HUDEP-2 (cell line): ENCODE measurements around the gene MB21D2.

Experiments
- DNase-seq, 76 experiments: peaks; one replicate each; lab custom pipeline; 2025; ENCODE audit not compliant: unreplicated experiment in 76 of 76; lab: John Stamatoyannopoulos, UW

Gene MB21D2

DNA sequence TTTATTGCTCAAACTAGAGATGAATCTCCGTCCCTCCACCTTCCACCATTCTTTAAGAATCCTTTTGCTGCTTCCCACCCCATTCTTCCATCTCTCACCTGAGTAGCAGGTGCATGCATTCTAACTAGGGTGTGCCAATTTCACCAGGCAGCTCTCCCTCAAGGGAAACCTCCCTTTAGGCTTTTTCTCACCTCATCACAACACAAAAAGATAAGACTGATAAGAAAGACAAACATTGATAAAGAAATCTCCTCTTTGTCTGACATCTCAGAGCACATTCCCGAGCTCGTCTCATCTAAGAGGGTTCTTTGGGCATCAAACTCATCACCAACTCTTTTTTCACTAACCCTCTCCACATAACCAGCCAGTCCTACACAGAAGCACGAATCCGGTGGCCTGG, 23.0 kb downstream of the MB21D2 start:
- no peak for DNase-seq

- DNase-seq = no peak
Measured at GRCh38 chr3:192892981-192893700, 24.5 kb downstream of the MB21D2 start.

DNA sequence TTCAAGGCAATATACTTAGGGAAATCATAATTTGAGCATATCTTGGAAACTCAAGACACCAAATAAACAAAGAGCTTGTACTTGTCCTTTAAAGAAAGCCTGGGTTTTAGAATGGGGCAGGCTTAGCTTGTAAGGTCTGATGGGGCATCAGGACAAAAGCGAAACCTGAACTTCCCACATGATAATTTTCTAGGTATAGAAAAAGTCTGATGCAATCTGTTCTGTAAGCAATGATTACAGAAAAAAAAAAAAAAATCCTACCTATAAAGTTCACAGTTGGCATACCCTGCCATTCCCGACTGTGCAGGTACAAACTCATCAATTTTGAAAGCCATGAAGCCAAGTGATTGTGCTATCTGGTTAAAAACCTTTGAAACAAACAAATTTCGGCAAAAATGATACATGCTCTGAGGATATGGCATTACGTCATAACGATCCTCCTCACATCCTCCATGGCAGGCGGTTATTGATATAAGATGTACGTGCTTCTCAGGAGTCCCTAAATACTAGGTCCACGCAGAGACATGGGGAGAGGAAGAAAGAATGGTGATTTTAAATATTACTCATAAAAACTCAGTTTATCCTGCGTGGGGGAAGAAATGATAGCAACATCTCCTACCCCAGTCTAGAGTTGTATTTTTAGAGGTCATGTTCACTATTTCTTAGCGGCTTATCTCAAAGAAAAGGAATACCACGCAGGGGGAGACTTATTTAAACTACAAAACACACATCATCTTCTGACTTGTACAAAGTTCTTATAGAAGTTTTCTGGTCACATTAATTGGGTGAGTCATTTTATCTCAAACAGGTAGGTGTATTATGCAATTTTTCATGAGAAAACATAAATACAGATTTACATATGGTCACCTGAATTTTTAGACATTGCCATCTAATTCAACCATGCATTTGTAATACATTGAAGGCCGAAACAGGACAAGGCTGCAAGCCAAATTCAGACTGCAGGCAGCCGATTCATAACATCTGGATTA, 27.0 kb downstream of the MB21D2 start:
- no peak for DNase-seq

- DNase-seq = no peak
Measured at GRCh38 chr3:192889679-192890078, 28.0 kb downstream of the MB21D2 start.

DNA sequence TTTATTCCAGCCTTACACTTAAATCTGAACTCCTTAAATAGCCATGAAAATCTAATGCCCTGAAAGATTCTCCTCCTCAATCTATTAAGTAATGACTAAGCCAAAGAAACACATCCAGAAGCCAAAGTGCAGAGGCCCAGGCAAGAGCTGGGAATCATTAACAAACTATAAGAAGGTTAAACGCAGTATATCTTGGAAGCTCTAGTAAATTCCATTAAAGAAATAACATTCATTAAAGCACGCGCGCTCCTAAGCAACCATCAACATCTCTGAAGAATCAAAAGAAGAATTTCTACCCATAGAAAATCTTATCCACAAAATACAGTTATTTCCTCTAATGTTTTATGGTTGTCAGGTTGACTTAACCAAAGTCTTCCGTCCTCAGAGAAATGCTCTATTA, 29.5 kb downstream of the MB21D2 start:
- no peak for DNase-seq

DNA sequence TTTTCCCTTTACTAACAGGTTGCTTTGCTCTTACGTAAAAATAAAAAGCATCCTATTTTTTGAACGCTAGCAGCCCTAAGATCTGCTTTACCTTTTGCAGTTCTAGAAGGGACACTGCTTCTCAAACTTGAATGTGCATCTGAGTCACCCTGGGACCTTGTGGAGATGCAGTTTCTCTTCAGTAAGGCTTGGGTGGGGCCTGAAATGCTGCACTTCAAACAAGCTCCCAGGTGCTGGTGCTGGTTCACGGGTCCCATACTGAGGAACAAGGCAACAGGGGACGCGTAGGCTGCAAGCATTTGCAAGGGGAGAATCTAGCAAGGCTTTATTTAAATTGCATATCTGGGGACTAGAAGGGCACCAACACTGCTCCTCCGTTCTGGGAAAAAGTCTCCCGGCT, 30.0 kb downstream of the MB21D2 start:
- no peak for DNase-seq

GRCh38 chr3:192887047-192887446, 30.6 kb downstream of the MB21D2 start:
- DNase-seq = no peak

- DNase-seq = no peak
Measured at GRCh38 chr3:192884777-192885773, 32.6 kb downstream of the MB21D2 start.

DNA sequence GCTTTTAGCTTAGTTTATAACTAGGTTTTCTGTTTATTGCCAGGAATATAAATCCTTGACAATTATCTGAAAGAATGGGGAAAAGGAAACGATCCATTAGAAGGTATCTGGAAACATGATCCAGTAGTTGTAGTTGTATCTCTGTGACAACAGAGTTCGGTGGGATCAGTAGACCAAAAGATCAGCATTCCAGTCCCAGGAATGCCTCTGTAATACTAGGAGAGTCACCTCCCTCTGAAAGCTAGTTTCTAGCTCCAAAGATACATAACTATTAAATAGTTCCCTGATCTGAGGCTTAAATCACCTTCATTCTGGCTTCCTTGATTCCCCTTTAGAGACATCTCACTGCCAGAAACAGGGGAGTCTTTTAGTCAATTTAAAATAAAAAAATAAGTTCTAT, 34.1 kb downstream of the MB21D2 start:
- no peak for DNase-seq

GRCh38 chr3:192881159-192881786, 36.4 kb downstream of the MB21D2 start:
- DNase-seq = no peak

GRCh38 chr3:192880313-192880712, 37.3 kb downstream of the MB21D2 start:
- DNase-seq = no peak

DNA sequence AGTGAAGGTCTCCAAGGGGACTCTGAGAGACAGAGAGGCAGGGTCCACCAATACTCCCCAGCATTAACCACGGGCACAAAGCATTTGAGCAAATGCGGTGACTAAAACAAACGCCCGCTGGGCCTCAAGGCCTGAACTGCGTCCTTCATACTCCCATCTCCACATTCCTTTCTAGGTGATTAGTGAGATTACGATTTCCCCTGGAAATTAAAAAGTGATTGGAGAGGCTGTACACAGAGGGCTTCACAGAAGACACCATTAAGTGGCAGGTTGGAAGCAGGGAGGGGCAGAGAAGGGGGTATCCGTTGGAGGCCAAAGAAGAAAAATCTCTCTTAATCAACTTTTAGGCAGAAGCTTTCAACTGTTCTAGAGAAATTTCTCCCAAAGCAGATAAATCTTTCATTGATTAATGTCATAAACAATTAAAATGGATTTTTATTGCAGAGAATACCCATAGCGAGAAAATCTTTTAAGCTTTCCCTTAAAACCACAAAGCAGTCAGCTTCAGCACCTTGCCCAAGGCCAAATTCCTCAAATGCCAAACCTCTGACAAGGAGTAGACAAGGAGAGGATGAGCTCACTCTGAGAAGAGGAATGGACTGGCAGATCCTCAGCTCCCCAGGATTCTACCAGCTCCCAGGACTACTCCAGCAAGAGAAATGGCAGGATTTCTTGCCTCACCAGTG, 38.2 kb downstream of the MB21D2 start:
- no peak for DNase-seq

DNA sequence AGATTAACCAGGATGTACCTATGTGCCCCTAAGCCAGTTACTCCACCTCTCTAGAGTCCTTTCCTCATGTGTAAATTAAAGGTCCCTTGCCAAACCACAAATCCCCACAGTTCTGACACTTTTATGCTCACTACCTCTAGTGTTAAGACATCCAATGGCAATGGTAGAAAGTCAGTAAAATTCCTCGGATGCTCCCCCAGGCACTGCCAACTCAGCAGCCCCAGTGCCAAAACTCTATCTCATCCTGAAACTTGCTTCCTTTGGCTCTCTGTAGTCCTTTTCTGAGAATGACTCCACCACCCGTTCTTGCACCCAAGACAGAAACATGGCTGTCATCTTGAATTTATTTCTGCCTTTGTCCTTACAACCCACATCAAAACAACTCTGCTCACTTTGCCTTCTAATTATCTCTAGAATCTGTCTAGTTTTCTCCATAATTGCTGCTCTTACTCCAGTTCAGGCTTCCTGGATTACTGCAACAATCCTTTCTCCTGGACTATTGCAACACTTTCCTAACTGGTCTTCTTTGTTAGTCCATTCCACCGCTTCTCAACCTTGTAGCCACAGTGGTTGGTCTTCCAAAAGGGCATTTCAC, 41.6 kb downstream of the MB21D2 start:
- DNase-seq = no peak

GRCh38 chr3:192870822-192871221, 46.8 kb downstream of the MB21D2 start:
- no peak for DNase-seq

DNA sequence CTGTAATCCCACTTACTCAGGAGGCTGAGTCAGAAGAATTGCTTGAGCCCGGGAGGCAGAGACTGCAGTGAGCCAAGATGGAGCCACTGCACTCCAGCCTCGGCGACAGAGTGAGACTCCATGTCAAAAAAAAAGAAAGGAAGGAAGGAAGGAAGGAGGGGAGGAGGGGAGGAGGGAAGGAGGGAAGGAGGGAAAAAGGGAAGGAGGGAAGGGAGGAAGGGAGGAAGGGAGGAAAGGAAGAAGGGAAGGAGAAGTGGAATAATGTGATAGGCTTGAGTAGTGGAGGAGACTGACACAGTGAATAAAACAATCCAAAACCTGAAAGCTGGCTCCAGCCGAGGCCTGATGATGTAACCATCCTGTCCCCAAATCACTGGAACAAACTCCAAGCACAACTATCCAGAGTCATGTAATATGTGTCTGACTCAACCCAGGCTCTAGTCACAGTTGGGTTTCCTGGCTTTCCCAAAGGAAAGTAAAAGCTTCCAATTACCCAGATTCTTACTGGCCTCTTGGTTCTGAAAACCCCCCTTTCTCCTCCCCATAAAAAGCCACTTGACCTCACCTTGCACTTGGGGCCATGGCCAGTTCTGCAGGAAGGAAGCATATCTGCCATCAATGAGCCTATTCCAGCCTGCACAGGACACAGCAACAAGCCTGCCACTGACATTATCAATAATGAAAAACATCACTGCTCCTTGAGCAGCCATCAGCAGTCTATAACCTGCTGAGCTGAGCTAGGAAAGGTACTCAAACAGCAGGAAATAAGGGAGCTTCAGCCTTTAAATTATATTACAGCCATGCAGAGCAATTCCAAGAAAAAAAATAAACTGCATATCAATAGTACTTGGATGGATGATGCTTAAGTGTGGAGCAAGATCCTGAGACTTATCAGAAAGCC, 48.3 kb downstream of the MB21D2 start:
- DNase-seq = no peak

DNA sequence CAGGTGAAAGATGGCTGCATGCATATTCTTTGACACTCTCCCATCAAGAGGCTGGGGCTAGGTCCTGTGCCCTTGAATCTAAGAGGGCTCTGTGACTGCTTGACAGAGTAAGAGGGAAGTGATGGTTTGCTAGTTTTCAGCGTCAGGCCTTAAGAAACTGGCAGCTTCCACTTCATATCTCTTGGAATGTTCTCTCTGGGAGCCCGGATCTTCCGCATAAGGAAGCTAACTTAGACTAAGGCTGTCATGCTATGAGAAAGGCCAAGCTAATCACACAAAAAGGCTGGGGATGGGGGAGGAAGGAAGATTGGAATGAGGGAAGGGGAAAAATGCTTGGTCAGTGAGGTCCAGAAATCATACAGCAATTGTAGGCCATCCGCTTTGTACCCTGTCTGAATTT, 50.0 kb downstream of the MB21D2 start:
- DNase-seq = no peak

- no peak for DNase-seq
Measured at GRCh38 chr3:192866804-192867203, 50.9 kb downstream of the MB21D2 start.

DNA sequence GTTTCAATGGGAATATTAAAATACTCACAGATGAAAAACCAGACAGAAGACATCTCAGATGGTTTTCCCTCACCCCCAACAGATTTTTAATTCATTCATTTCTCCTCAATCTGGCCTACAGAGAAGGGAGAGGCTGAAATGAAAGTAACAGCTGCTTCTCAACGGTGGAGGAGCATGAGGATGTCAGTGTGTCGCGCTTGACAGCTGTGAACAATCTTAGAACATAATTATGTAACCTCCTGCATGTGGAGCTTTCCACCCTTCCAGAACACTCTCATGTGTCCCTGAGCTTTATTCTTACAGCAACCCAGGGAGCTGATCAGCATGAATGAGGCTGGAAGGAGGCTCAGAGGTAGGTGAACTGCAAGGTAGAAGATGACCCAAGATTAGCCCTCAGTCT, 52.7 kb downstream of the MB21D2 start:
- no peak for DNase-seq
